ENCODE results near the gene RTN4RL2. TPM values are rescaled to one million over a fixed set of nuclear protein-coding genes. Genes with fewer than 3 reads are reported as not detected.

Gene RTN4RL2
- total RNA-seq, 2 experiments from 2014 or later, result 0.43 to 0.44 TPM

- Mint-ChIP-seq H3K27me3 (peaks cover 12% of the 10 kb centered on the region), H3K4me1 (peaks cover 28% of the 10 kb centered on the region), H3K9me3 (no peaks in the 10 kb centered on the region), H3K4me3 (no peak overlapping the region), H3K36me3 (peaks cover 5% of the 10 kb centered on the region), H3K27ac (no peak overlapping the region)
- no peak for DNase-seq
Measured at GRCh38 chr11:57479911-57480310, 19.6 kb downstream of the RTN4RL2 start.

- Mint-ChIP-seq H3K27me3 (peaks cover 12% of the 10 kb centered on the region), H3K9me3 (no peaks in the 10 kb centered on the region), H3K36me3 (peaks cover 11% of the 10 kb centered on the region), H3K4me1 (peaks cover 23% of the 10 kb centered on the region), H3K4me3 (no peak overlapping the region), H3K27ac (no peak overlapping the region)
- peak; percentile 76 for DNase-seq
Measured at GRCh38 chr11:57480409-57481137, 20.2 kb downstream of the RTN4RL2 start.

GRCh38 chr11:57481315-57481714 lies 21.0 kb downstream of the RTN4RL2 start:
- peaks cover 12% of the 10 kb centered on the region for H3K27me3 Mint-ChIP-seq
- DNase-seq, result no peak
- H3K4me1 Mint-ChIP-seq, result peaks cover 18% of the 10 kb centered on the region

GRCh38 chr11:57481915-57482781 lies 21.8 kb downstream of the RTN4RL2 start:
- peaks cover 14% of the 10 kb centered on the region for H3K4me1 Mint-ChIP-seq
- H3K27me3 Mint-ChIP-seq, result peaks cover 12% of the 10 kb centered on the region
- H3K4me3 Mint-ChIP-seq, result no peak overlapping the region
- no peaks in the 10 kb centered on the region for H3K9me3 Mint-ChIP-seq
- H3K27ac Mint-ChIP-seq, result no peak overlapping the region
- H3K36me3 Mint-ChIP-seq, result peaks cover 13% of the 10 kb centered on the region
- DNase-seq, result no peak

More at GRCh38 chr11:57481315-57481714, 21.0 kb downstream of the RTN4RL2 start:
- Mint-ChIP-seq H3K9me3 (no peaks in the 10 kb centered on the region), H3K36me3 (peaks cover 13% of the 10 kb centered on the region), H3K4me3 (no peak overlapping the region), H3K27ac (no peak overlapping the region)

- Mint-ChIP-seq H3K27ac (no peak overlapping the region), H3K27me3 (peaks cover 11% of the 10 kb centered on the region), H3K36me3 (peaks cover 21% of the 10 kb centered on the region), H3K4me3 (peak overlapping the region; percentile 35), H3K4me1 (peaks cover 13% of the 10 kb centered on the region), H3K9me3 (no peaks in the 10 kb centered on the region)
- peak; percentile 84 for DNase-seq
Measured at GRCh38 chr11:57482782-57483561, 22.6 kb downstream of the RTN4RL2 start.

GRCh38 chr11:57483562-57483918 lies 23.2 kb downstream of the RTN4RL2 start:
- Mint-ChIP-seq H3K27ac (no peak overlapping the region), H3K27me3 (peaks cover 8% of the 10 kb centered on the region), H3K36me3 (peaks cover 26% of the 10 kb centered on the region), H3K9me3 (no peaks in the 10 kb centered on the region), H3K4me3 (no peak overlapping the region), H3K4me1 (peaks cover 13% of the 10 kb centered on the region)
- no peak for DNase-seq

GRCh38 chr11:57484141-57484710 lies 23.9 kb downstream of the RTN4RL2 start:
- Mint-ChIP-seq H3K4me3 (no peak overlapping the region), H3K27ac (no peak overlapping the region), H3K36me3 (peaks cover 33% of the 10 kb centered on the region), H3K27me3 (peaks cover 8% of the 10 kb centered on the region), H3K9me3 (no peaks in the 10 kb centered on the region), H3K4me1 (peaks cover 13% of the 10 kb centered on the region)
- DNase-seq, result no peak

GRCh38 chr11:57485217-57485990 lies 25.1 kb downstream of the RTN4RL2 start:
- H3K4me3 Mint-ChIP-seq, result no peak overlapping the region
- H3K4me1 Mint-ChIP-seq, result peaks cover 4% of the 10 kb centered on the region
- peaks cover 8% of the 10 kb centered on the region for H3K27me3 Mint-ChIP-seq
- peaks cover 36% of the 10 kb centered on the region for H3K36me3 Mint-ChIP-seq
- DNase-seq, result no peak
- H3K9me3 Mint-ChIP-seq, result no peaks in the 10 kb centered on the region
- H3K27ac Mint-ChIP-seq, result no peak overlapping the region

GRCh38 chr11:57487021-57487778 lies 26.9 kb downstream of the RTN4RL2 start:
- Mint-ChIP-seq H3K9me3 (no peaks in the 10 kb centered on the region), H3K4me1 (peaks cover 4% of the 10 kb centered on the region), H3K27me3 (peaks cover under 1% of the 10 kb centered on the region), H3K36me3 (peaks cover 50% of the 10 kb centered on the region), H3K4me3 (no peak overlapping the region), H3K27ac (no peak overlapping the region)
- no peak for DNase-seq

- Mint-ChIP-seq H3K27ac (no peak overlapping the region), H3K36me3 (peaks cover 50% of the 10 kb centered on the region), H3K9me3 (no peaks in the 10 kb centered on the region)
Measured at GRCh38 chr11:57487920-57488659, 27.8 kb downstream of the RTN4RL2 start.

GRCh38 chr11:57490456-57491248 lies 30.3 kb downstream of the RTN4RL2 start:
- Mint-ChIP-seq H3K27me3 (no peaks in the 10 kb centered on the region), H3K4me3 (no peak overlapping the region), H3K36me3 (peaks cover 51% of the 10 kb centered on the region), H3K27ac (no peak overlapping the region), H3K4me1 (peaks cover 8% of the 10 kb centered on the region), H3K9me3 (no peaks in the 10 kb centered on the region)
- no peak for DNase-seq

More at GRCh38 chr11:57487920-57488659, 27.8 kb downstream of the RTN4RL2 start:
- Mint-ChIP-seq H3K27me3 (no peaks in the 10 kb centered on the region), H3K4me3 (no peak overlapping the region), H3K4me1 (peaks cover 2% of the 10 kb centered on the region)
- no peak for DNase-seq

- H3K27me3 Mint-ChIP-seq, result no peaks in the 10 kb centered on the region
- no peaks in the 10 kb centered on the region for H3K9me3 Mint-ChIP-seq
- DNase-seq, result peak; percentile 60
- no peak overlapping the region for H3K4me3 Mint-ChIP-seq
- H3K36me3 Mint-ChIP-seq, result peaks cover 54% of the 10 kb centered on the region
- H3K4me1 Mint-ChIP-seq, result peaks cover 10% of the 10 kb centered on the region
- H3K27ac Mint-ChIP-seq, result no peak overlapping the region
Measured at GRCh38 chr11:57491371-57492061, 31.2 kb downstream of the RTN4RL2 start.

Measured in activated naive CD8-positive, alpha-beta T cell treated with anti-CD3 and anti-CD28 coated beads for 36 hours (primary cell).